KBM-7 (cell line): ENCODE measurements around the gene PADI1.

Source experiments
- DNase-seq: peaks from one replicate; pipeline ENCODE4 v3.0.0-alpha.2; 2015
- in situ Hi-C: fragments of 300-500 bp; cut with MboI; formaldehyde crosslinking; loops from 2 replicates; pipeline ENCODE4 v1.14.3; 2020; ENCODE audit warnings: low sequenced_read_pairs, low pct_unique_long_range_greater_than_20kb, mixed read lengths

Gene PADI1

DNA sequence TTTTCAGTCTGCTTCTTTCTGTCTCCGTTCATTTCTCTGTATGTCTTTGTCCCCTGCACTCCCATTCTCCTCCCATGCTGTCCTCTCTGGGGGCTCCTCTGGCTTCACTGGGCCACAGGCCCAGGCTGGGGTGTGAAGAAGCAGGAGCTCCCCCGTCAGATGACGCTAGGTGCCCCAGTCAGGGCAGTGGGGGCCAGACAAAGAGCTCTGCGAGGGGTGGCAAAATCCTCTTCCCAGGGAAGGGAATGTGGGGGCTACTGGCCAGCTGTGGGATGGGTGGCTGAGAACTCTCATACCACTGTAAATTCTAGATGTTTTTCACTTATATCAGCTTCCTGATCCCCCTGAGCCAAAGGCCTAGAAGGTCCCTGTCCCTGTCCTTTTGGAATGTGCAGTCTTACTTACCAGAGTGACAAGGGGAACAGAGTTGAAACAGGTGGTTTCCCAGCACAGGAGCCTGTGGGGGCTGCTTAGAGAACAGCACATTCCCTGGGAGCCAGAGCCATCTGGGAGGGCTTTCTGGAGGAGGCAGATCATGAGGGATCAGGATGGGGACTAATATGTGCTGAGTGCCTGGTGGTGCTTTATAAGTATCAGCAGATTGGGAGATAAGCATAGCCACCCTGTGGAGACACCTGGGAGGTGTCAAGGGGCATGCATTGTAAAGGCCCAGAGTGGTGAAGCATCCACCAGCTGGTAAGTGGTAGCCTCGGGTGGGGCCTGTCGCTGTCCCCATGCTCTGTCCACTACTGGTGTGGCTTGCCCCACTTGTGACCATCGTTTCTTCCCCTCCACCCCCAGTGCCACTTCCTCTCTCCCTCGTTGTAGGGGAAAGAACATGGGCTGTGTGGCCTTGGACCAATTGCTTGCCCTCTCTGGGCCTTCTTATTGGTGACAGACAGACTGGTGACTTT lies 10.1 kb upstream of the PADI1 start:
- in situ Hi-C loops, result no loop called here
- no peak for DNase-seq

DNA sequence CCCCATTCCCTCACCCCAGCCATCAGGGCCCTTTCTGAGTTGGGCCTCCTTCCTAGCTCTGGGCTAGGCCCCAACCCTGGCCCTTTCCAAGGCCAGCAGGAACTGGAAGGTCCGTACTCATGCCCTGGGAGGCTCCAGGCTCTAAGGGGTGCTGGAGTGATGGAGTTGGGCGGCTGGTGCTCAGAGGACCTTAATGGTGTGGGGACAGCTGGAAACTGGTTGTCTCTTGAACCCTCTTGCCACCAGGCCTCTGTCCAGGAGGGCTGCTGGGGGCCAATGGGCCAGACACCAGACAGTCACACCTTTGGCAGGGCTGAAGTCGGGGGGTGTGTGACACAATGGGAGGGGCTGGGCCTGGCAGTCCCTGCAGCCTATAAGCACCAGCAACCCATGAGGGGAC lies 9.2 kb upstream of the PADI1 start:
- no peak for DNase-seq
- in situ Hi-C loops, result no loop called here

DNA sequence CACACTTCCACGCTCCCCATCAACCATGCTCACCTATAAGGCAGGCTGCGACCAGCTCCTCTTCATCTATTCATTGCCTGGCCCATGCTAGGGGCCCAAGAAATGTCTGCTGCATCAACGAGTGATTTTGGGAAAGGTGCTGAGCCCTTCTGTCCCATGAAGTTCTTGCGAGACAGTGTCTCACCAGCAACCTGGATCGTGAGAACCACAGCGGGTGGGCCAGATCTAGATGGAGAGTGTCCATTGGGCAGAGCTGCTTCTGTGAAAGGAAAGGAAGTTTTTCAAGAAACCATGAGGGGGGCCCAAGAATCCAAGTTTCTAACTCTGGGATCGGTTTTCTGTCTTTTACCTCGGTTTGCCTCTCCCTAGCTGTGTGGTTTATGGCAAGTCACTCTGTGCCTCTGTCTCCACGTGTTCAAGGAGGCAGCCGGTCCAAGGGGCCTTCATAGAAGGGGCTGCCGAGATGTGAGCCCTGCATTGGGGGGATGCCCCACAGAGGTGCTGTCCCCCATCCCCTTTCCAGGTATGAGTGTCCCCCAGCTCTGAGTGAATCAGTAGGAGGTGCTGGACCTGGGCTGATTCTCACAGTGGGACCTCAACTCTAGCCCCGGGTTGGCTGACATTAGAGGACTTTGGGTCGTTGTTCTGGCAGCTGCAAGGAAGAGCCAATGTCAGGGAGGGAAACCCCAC lies 8.3 kb upstream of the PADI1 start:
- DNase-seq, result no peak
- in situ Hi-C loops, result no loop called here

DNA sequence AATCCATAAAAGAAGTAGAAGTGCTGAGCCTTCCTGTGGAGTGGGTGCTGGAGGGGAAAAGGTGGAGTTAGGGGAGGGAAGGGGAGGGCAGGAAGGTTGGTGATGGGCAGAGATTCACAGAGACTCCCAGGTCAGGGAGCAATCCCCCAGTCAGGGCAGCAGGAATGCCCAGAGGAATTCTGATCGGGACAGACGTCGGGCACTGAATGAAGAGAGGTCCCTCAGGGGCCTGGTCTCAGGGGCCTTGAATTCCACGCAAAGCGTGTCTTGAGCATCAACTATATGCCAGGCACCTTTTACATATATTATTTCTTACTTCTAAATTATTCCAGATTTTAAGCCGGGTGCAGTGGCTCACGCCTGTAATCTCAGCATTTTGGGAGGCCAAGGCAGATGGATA lies 7.2 kb upstream of the PADI1 start:
- in situ Hi-C loops, result no loop called here
- no peak for DNase-seq

DNA sequence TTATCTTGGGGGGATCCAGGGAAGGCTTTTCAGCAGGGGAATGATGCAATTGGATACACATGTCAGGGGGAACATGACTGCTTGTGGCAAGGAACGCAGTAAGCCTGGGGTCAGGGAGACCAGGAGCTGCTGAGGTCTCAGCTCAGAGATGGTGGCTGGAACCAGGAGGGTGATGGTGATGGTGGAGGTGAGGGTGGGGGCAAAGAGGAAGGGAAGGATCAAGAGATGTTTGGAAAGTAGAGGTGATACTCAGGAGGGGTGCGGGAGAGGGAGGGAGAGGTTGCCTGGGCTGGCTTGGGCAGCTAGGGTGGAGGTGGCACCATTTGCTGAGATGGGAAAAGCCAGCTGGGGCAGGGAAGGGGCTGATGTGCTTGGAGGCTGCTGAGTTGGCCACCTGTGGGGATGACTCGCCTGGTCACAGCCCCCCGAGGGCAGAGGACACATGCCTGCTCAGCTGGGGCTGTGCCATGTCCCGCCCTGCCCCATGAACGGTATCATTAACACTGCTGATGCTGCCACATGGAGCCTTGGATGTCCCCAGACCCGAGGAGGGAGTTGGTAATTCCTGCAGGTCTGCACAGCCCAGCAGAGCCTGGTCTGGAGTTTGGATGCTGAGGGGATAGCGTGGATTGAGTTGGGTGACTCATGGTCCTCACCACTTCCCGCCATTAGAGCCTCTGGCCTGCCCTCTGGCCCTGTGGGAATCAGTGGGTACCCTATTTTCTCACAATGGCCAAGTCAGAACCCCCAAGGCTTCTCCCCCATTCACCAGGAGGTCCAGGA lies 6.3 kb upstream of the PADI1 start:
- in situ Hi-C loops, result no loop called here
- no peak for DNase-seq

DNA sequence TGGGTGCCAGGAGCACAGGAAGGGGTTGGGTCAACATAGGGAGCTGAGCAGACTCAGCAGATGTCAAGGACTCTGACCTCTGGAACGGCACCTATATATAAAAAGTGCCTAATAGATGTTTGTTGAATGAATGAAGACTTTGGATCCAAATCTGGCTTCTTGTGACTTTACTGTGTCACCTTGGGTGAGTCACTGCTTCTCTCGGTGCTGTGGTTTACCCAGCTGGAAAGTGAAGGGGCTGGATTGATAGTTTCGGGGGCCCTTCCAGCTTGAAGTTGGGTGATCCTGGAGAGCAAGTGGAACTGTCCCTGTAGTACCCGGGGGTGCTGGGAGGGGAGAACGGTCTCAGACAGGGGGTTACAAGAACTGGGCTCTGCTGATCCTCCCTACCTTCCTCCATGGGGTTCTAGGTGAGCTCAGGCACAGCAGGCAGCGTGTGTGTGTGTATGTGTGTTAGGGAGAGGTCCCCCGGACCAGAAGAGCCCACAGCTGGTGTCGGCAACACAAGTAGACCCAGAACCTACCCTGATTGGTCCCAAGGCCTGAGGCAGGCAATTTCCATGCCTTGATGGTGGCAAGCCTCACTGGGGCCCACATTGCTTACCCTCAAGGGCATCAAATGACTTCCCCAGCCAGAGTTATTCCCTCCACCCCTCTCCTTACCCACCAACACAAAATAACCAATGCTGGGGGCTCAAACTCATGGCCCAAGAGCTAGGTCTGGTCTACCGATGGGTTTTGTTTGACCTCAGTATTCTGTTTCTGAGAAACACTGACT lies 5.5 kb upstream of the PADI1 start:
- in situ Hi-C loops, result no loop called here

DNA sequence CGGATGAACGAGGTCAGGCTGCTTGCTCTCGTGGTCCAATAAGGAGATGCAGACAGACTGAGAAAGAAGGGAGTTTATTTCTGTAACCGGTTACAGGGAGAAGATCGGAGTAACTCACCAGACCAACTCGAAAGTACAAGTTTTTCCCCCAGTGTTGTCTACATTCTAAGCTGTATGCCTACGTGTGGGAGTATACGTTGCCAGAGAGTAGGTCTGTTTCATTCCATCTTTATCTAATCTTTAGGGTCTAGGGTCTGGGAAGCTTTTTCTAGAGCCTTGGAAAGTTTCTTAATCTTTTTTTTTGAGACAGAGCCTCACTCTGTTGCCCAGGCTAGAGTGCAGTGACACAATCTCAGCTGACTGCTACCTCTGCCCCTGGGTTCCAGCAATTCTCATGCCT lies 4.7 kb upstream of the PADI1 start:
- no peak for DNase-seq
- in situ Hi-C loops, result no loop called here

More for the DNA sequence above, 5.5 kb upstream of the PADI1 start:
- DNase-seq, result no peak

DNA sequence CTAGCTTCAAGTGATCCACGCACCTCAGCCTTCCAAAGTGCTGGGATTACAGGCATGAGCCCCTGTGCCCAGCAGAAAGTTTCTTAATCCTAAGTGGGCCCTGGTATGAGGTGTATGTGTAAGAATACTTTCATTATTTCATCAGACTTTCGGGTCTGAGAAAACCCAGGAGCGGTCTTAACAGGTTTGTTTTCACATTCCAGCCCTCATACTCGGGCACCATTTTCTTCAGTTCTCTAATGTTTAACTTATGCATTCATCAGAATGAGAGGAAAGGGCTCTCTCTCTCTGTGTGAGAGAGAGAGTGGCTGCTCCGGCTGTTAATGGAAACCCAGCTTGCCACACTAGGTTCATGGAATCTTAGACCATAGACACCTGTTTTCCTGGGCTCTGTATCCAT lies 4.2 kb upstream of the PADI1 start:
- in situ Hi-C loops, result no loop called here

DNA sequence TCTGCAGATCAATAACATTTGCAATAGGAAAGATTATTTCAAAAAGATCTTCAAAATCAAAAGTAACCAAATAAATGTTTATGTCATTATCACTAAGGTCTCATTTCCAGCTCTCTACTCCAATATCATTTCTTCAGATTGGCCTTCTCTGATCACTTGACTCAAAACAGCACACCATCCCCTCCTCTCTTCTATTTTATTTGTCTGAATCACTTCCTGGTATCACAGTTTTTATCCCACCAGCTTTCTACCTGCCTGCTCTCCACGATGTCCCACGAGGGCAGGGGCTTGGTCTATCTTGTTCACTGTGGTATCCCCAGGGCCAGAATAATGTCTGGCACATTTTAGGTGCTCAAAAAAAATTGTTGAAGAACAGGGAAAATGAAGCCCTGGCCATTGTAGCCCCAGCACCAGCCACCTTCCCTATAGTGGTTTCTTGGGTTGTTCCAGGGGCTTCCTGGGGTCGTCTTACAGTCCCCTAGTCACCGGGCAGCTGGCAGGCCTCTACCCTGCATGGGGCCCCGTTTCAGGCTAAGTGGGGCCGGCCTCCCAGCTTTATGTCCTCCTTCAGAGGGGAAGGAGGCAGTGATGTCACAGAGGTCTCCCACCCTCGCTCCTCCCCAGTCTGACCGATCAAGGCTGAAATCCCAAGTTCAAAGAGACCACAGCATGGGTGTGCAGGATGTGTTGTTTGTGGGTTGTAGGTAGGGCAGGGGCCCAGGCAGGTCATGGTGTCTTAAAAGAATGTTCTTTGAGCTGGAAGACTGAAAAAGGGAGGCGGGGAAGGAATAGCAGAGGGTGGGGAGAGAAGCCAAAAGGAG lies 3.5 kb upstream of the PADI1 start:
- no peak for DNase-seq
- in situ Hi-C loops, result no loop called here

More for the DNA sequence above, 4.2 kb upstream of the PADI1 start:
- no peak for DNase-seq

DNA sequence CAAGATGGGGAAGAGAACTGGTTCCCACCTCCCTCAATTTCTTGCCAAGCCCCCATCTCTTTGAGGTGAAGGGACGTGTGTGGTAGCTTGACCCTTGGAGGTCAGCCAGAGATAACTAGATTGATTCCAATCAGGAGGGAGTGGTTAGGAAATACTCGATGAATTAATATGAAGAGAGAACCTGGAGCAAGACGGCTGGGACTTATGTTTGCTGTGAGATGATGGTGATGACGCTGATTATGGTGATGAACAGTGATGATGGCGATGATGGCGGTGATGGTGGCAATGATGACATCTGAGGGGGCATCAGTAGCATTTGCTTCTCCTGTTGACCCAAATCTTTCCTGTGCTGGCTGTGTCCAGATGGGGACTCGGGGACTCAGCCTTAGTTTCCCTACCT lies 724 bp downstream of the PADI1 start:
- in situ Hi-C loops, result no loop called here

DNA sequence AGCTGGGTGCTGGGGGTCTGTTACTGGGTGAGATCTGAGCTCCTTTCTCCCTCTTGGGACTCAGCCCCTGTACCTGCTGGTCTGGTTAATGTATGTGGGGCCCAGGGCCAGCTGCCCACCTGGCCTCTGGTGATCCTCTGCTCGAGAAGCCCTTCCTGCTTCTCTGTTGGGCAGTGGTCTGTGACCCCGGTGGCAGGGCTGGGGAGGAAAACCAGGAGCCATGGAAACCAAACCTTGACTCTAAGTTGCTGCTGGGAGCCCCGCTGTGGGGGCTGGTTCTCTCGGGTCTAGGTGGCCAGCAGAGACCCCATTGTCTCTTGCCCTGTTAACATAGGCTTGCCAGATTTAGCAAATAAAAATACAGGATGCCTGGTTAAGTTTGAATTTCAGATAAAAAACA lies 1.3 kb downstream of the PADI1 start:
- no peak for DNase-seq
- in situ Hi-C loops, result no loop called here

More for the DNA sequence above, 724 bp downstream of the PADI1 start:
- no peak for DNase-seq

DNA sequence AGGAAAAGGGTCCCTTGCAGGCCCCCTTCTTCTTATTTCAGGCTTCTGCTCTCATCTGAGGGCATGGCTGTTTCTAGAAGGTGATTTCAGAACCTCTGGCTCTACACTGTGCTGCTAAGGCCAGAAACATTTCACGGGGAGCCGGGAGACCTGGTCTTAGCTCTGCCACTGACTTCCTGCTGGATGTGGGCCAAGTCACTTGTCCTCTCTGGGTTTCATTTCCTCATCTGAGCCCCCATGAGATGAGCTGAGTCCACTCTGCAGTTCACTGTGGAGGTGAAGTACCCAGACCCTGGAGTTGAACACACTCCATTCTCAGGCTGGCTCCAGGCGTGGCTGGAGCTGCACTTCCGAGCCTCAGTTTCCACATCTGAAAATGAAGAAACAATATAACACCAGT lies 2.1 kb downstream of the PADI1 start:
- in situ Hi-C loops, result no loop called here
- peak; percentile 58 for DNase-seq

DNA sequence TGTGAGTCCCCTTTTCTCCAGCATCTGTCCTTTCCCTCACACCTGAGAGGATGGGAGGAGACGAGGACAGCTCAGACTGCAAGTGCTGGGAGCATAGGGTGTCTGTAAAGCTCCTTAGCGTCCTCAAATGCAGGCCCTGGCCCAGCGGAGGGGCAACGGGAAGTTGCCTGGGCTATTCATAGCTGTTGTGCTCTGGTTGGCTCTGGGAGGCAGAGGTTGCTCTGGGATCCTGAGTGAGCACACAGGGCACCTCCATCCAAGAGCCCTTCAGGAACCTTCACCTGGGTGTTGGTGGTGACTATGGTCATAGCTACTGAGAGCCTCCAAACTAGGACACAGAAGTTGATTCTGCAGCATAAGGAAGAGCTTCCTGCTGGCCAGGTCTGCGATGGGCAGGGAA lies 2.6 kb downstream of the PADI1 start:
- in situ Hi-C loops, result no loop called here
- DNase-seq, result peak; percentile 35

DNA sequence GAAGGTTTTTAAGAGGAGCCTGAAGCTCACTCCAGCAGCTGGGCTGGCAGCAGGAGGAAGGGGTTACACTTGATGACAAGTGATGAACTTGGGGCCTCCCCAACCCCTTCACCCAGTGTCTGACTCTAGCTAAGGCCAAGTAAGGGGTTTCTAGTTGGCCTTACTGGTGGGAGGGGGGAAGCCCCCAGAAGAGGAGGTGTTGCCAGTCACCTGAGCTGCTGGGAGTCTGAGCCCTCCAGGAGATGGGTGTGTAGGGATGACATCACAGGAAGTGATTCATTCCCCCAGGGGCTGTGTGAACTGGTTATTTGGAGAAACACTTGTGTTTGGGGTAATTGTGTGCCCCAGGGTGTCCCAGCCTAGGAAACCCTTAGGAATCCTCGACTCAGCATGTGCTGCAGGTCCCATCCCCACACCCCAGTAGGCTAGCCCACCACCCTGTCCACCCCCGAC lies 3.1 kb downstream of the PADI1 start:
- in situ Hi-C loops, result no loop called here
- peak; percentile 45 for DNase-seq

DNA sequence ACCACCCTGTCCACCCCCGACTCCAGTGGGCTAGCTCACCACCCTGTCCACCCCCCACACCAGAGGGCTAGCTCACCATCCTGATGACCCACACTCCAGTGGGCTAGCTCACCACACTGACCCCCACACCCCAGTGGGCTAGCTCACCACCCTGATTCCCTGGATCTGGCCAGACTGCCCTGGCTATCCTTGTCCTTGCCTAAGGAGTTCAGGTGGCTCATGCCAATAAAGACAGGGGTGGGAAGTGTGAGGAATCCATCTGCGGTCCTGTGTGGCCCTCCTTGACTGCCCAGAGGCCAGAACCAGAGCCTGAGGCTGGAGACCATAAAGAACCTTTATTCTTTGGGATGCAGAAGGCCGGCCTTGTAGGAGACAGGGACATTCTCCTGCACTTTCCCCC lies 3.6 kb downstream of the PADI1 start:
- DNase-seq, result no peak
- in situ Hi-C loops, result no loop called here

DNA sequence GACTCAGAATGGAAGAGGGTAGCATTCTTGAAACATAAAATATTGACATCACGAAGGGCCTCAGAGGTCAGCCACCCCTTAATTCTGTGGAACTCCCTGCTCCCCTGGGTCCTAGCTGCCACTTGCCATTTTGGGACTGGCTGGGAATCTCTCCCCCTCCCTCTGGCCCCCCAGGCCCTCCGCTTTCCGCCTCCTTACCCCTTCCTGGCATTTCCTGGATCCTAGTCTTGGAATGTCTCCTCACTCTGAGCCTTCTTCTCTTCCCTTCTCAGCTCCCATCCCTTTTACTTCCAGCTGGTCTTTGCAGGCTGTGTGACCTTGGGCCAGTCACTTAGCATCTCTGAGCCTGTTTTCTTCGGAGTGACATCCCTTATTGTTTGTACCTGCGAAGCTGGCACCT lies 4.5 kb downstream of the PADI1 start:
- DNase-seq, result no peak
- in situ Hi-C loops, result no loop called here

DNA sequence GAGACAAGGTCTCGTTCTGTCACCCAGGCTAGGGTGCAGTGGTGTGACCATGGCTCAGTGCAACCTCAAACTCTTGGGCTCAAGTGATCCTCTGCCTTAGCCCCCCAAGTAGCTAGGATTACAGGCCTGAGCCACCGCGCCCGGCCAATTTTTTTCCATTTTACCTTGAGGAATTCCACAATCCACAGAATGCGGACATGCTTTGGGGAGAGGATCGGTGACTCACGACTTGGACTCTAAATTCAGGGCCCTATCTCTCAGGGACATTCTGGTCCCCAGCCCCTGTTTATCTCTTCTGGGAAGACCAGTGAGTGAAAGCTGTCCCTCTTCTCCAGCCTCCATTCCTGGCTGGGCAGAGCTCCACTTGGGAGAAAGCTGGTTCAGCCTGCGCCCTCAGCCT lies 5.2 kb downstream of the PADI1 start:
- in situ Hi-C loops, result no loop called here

DNA sequence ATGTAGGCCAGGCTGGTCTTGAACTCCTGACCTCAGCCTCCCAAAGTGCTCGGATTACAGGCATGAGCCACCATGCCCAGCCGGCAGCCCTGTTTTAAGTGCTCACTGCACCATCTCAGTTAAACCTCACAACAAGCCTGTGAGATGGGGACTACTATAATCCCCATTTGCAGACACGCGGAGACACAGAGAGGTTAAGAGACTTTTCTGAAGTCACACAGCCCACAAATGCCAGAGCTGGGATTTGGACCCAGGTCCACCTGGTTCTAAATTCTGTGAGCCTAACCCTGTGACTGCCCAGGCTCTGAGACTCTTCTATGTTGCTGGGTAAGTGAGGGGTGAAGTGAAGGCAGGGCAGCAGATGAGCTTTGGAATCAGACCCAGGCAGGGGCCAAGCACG lies 6.4 kb downstream of the PADI1 start:
- in situ Hi-C loops, result no loop called here

More for the DNA sequence above, 5.2 kb downstream of the PADI1 start:
- DNase-seq, result no peak

More for the DNA sequence above, 6.4 kb downstream of the PADI1 start:
- DNase-seq, result no peak
